B cell (primary cell): Measurements from ENCODE around the gene MCUB.

Experiments
- CTCF ChIP-seq: fragments of 200-600 bp; IDR thresholded peaks from one replicate; pipeline ENCODE4 v1.8.0; 2022; ENCODE audit warnings: antibody characterized with exemption, mild to moderate bottlenecking
- EZH2 ChIP-seq: IDR thresholded peaks from 2 replicates; pipeline ENCODE4 v1.6.1; 2012; ENCODE audit warnings: borderline replicate concordance, low read depth, mild to moderate bottlenecking, moderate library complexity, low read length; ENCODE audit not compliant: insufficient read depth, poor library complexity, severe bottlenecking

DNA sequence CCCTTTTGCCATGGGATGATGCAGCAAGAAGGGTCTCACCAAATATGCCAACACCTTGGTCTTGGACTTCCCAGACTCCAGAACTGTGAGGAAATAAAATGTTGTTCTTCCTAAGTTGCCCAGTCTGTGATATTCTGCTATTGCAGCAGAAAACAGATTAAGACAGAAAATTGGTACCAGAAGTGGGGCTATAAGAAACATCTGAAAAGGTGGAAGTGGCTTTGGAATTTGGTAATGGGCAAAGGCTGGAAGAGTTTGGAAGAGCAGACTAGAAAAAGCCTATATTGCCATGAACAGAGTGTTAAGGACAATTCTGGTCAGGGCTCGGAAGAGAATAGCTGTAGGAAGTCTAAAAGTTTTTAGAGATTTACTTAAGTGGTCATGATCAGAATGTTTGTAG is 115.8 kb downstream of the MCUB start:
- TF ChIP-seq CTCF, result no peak
- TF ChIP-seq EZH2, result no peak
